ENCODE measurements around the gene BCAR3.
"Not testable (repeated sequence)": the region's sequence is repeated elsewhere in the genome, so short reads cannot be mapped to it uniquely, and the experiment has no call there.

Gene BCAR3

DNA sequence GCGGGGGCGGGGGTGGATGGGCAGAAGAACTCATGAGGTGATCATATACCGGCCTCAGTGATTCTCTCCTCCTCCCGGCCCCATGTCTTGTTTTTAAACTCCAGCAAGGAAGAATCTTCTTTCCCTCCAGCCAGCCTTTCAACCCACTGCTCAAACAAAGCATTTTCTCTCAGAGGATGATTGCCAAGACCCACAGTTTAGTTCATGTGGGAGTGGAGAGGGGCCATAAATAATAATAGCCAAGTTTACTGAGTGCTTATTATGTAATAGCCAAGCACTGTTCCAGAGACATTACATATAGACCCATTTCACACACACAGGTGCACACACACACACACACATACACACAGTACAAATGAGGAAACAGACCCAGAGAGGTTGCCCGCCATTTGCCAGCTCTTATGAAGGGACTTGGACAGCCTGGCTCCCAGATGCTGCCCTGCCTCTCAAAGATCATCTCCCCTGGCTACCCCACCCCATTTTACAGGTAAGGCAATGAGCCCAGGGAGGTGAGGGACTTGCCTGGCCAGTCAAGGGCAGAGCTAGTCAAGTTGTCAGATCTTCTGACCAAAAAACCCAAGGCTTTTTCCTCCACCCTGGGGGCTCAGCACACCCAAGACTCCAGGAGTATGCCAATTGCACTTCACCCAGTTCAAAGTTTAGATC lies 18.0 kb upstream of the BCAR3 start:
- no peak overlapping the region for H3K9ac ChIP-seq (ENCODE audit: low read length)
- H2BK15ac ChIP-seq (ENCODE audit: low read depth, poor library complexity, severe bottlenecking): no peak overlapping the region
- no peak overlapping the region for H2BK5ac ChIP-seq (ENCODE audit: low read depth, low read length, poor library complexity, severe bottlenecking)
- no peak overlapping the region for H4K91ac ChIP-seq (ENCODE audit: low read length)
- WGBS: 98% methylated on average over 5 of the region's 5 CpGs
- H3K79me1 ChIP-seq (replicated peaks; ENCODE audit: low read length, poor library complexity, severe bottlenecking): no peaks in the 10 kb centered on the region
- H2AK5ac ChIP-seq (ENCODE audit: low read length, severe bottlenecking): no peak overlapping the region
- no peaks in the 10 kb centered on the region for H3K9me3 ChIP-seq (ENCODE audit: control insufficient read depth, low read length)
- no peak overlapping the region for H2AFZ ChIP-seq (ENCODE audit: low read depth, low read length)
- H2BK120ac ChIP-seq (ENCODE audit: low read depth, low read length): no peak overlapping the region
- no peak overlapping the region for H3K4ac ChIP-seq (ENCODE audit: low read depth in 1 of 2, low read length in 2 of 2)
- H3K4me3 ChIP-seq (ENCODE audit: insufficient read depth in 1 of 2, low read depth in 1 of 2, low read length in 2 of 2): no peak overlapping the region
- no peak overlapping the region for H3K14ac ChIP-seq (ENCODE audit: low read length in 2 of 2)
- no peaks in the 10 kb centered on the region for H3K36me3 ChIP-seq (ENCODE audit: control insufficient read depth in 1 of 2, insufficient read depth in 2 of 2, low read depth in 1 of 2, low read length in 2 of 2)
- peaks cover 22% of the 10 kb centered on the region for H3K4me1 ChIP-seq (ENCODE audit: control insufficient read depth, insufficient read depth, low read depth, low read length)
- H3K27me3 ChIP-seq (ENCODE audit: control insufficient read depth in 1 of 2, insufficient read depth in 1 of 2, low read length in 2 of 2): no peaks in the 10 kb centered on the region
- H3K4me2 ChIP-seq (ENCODE audit: low read length, poor library complexity, severe bottlenecking): no peak overlapping the region
- no peak overlapping the region for H2BK12ac ChIP-seq (ENCODE audit: low read length in 2 of 2)
- no peak overlapping the region for H3K27ac ChIP-seq (ENCODE audit: low read length, poor library complexity, severe bottlenecking)
- no peak overlapping the region for H3K18ac ChIP-seq (ENCODE audit: low read depth in 1 of 2, low read length in 2 of 2)
- H3K23ac ChIP-seq (ENCODE audit: low read length in 2 of 2): no peak overlapping the region
- no peak for DNase-seq
- no peak overlapping the region for H4K8ac ChIP-seq (ENCODE audit: low read length)

DNA sequence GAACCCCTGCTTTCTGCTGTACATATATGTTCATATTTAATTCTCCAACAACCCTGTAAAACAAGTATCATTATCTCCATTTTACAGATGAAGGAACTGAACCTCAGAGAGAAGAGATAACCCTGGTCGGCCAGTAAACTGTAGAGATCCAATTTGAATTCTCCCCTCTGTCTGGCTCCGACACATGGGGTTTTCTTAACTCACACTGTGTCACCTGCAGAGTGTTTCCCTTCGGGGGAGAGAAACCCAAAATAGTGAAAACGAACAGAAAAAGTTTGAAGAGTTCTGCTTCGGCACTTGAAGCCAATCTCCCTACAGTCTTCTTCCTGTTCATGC lies 17.4 kb upstream of the BCAR3 start:
- Histone ChIP-seq H3K9me3 (ENCODE audit: control insufficient read depth, low read length) (no peaks in the 10 kb centered on the region), H3K4me1 (ENCODE audit: control insufficient read depth, insufficient read depth, low read depth, low read length) (peaks cover 24% of the 10 kb centered on the region), H3K27me3 (ENCODE audit: control insufficient read depth in 1 of 2, insufficient read depth in 1 of 2, low read length in 2 of 2) (no peaks in the 10 kb centered on the region), H2BK120ac (ENCODE audit: low read depth, low read length) (no peak overlapping the region), H3K18ac (ENCODE audit: low read depth in 1 of 2, low read length in 2 of 2) (no peak overlapping the region), H3K4me3 (ENCODE audit: insufficient read depth in 1 of 2, low read depth in 1 of 2, low read length in 2 of 2) (no peak overlapping the region), H2BK12ac (ENCODE audit: low read length in 2 of 2) (no peak overlapping the region), H4K91ac (ENCODE audit: low read length) (no peak overlapping the region), H3K36me3 (ENCODE audit: control insufficient read depth in 1 of 2, insufficient read depth in 2 of 2, low read depth in 1 of 2, low read length in 2 of 2) (no peaks in the 10 kb centered on the region), H2BK5ac (ENCODE audit: low read depth, low read length, poor library complexity, severe bottlenecking) (no peak overlapping the region), H2AFZ (ENCODE audit: low read depth, low read length) (no peak overlapping the region), H3K9ac (ENCODE audit: low read length) (no peak overlapping the region), H3K14ac (ENCODE audit: low read length in 2 of 2) (no peak overlapping the region), H3K4me2 (ENCODE audit: low read length, poor library complexity, severe bottlenecking) (no peak overlapping the region), H4K8ac (ENCODE audit: low read length) (no peak overlapping the region), H3K4ac (ENCODE audit: low read depth in 1 of 2, low read length in 2 of 2) (no peak overlapping the region), H3K23ac (ENCODE audit: low read length in 2 of 2) (no peak overlapping the region), H2BK15ac (ENCODE audit: low read depth, poor library complexity, severe bottlenecking) (no peak overlapping the region), H3K79me1 (replicated peaks; ENCODE audit: low read length, poor library complexity, severe bottlenecking) (no peaks in the 10 kb centered on the region), H3K27ac (ENCODE audit: low read length, poor library complexity, severe bottlenecking) (no peak overlapping the region), H2AK5ac (ENCODE audit: low read length, severe bottlenecking) (peak overlapping the region; percentile 17)
- no peak for DNase-seq
- 91% methylated on average over 5 of the region's 5 CpGs for WGBS

DNA sequence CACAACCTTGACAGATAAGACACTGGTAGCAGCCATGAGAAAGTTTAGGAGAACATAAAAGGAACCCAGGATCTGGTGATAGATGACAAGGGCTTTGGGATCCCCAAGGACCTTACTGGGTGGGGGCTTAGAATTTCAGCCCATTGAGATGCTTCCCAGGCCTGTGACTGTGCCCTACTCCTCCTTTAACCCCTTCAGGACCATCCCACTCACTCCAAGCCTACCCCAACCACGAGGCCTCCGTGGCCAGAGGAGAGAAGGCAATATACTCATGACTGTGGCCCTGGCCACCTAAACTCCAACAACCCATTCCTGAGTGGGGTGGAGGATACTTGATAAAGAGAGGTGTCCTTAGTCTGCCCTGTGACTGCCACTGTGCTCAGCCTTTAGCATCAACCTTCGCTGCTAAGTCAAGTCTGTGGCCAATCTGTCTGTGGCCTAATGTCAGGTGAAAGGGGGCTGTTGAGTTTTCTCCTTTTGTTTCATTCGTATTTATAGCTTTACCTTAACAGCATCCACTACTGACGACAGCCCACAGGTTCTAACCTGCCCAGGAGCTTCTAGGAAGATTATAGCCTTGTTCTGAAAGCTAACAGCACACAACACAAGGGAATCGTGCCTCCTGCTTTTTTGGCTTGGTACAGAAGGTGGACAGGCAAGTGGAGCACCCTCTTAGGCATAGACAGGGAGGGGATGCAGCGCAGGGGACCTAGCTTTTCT lies 16.9 kb upstream of the BCAR3 start:
- no peak overlapping the region for H2BK120ac ChIP-seq (ENCODE audit: low read depth, low read length)
- H3K27ac ChIP-seq (ENCODE audit: low read length, poor library complexity, severe bottlenecking): no peak overlapping the region
- no peaks in the 10 kb centered on the region for H3K36me3 ChIP-seq (ENCODE audit: control insufficient read depth in 1 of 2, insufficient read depth in 2 of 2, low read depth in 1 of 2, low read length in 2 of 2)
- peaks cover 27% of the 10 kb centered on the region for H3K4me1 ChIP-seq (ENCODE audit: control insufficient read depth, insufficient read depth, low read depth, low read length)
- H3K23ac ChIP-seq (ENCODE audit: low read length in 2 of 2): no peak overlapping the region
- no peak overlapping the region for H3K4me2 ChIP-seq (ENCODE audit: low read length, poor library complexity, severe bottlenecking)
- no peaks in the 10 kb centered on the region for H3K79me1 ChIP-seq (replicated peaks; ENCODE audit: low read length, poor library complexity, severe bottlenecking)
- H4K8ac ChIP-seq (ENCODE audit: low read length): no peak overlapping the region
- H3K18ac ChIP-seq (ENCODE audit: low read depth in 1 of 2, low read length in 2 of 2): no peak overlapping the region
- H3K9me3 ChIP-seq (ENCODE audit: control insufficient read depth, low read length): no peaks in the 10 kb centered on the region
- H3K27me3 ChIP-seq (ENCODE audit: control insufficient read depth in 1 of 2, insufficient read depth in 1 of 2, low read length in 2 of 2): no peaks in the 10 kb centered on the region
- H3K14ac ChIP-seq (ENCODE audit: low read length in 2 of 2): no peak overlapping the region
- peak overlapping the region; percentile 28 for H2BK15ac ChIP-seq (ENCODE audit: low read depth, poor library complexity, severe bottlenecking)
- no peak overlapping the region for H3K4ac ChIP-seq (ENCODE audit: low read depth in 1 of 2, low read length in 2 of 2)
- H2BK5ac ChIP-seq (ENCODE audit: low read depth, low read length, poor library complexity, severe bottlenecking): no peak overlapping the region
- no peak overlapping the region for H2AFZ ChIP-seq (ENCODE audit: low read depth, low read length)
- 86% methylated on average over 6 of the region's 7 CpGs for WGBS
- H3K9ac ChIP-seq (ENCODE audit: low read length): no peak overlapping the region
- no peak overlapping the region for H2BK12ac ChIP-seq (ENCODE audit: low read length in 2 of 2)
- no peak overlapping the region for H4K91ac ChIP-seq (ENCODE audit: low read length)
- peak overlapping the region; percentile 5 for H2AK5ac ChIP-seq (ENCODE audit: low read length, severe bottlenecking)
- no peak overlapping the region for H3K4me3 ChIP-seq (ENCODE audit: insufficient read depth in 1 of 2, low read depth in 1 of 2, low read length in 2 of 2)
- DNase-seq: no peak

DNA sequence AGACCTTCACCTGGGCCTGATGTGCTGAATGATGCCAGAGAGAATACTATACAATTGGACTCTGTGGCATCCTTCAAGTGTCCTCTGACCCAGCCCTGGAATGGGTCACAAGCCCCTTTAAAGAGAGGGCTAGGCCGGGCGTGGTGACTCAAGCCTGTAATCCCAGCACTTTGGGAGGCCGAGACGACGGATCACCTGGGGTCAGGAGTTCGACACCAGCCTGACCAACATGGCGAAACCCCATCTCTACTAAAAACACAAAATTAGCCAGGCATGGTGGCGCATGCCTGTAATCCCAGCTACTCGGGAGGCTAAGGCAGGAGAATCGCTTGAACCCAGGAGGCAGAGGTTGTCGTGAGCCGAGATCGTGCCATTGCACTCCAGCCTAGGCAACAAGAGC lies 15.9 kb upstream of the BCAR3 start:
- not testable (repeated sequence) for DNase-seq; H3K79me1 ChIP-seq (replicated peaks; ENCODE audit: low read length, poor library complexity, severe bottlenecking); H3K27me3 ChIP-seq (ENCODE audit: control insufficient read depth in 1 of 2, insufficient read depth in 1 of 2, low read length in 2 of 2); H3K14ac ChIP-seq (ENCODE audit: low read length in 2 of 2); H2BK5ac ChIP-seq (ENCODE audit: low read depth, low read length, poor library complexity, severe bottlenecking); H3K23ac ChIP-seq (ENCODE audit: low read length in 2 of 2); H3K9me3 ChIP-seq (ENCODE audit: control insufficient read depth, low read length); H2BK120ac ChIP-seq (ENCODE audit: low read depth, low read length); H3K9ac ChIP-seq (ENCODE audit: low read length); H3K27ac ChIP-seq (ENCODE audit: low read length, poor library complexity, severe bottlenecking); H3K18ac ChIP-seq (ENCODE audit: low read depth in 1 of 2, low read length in 2 of 2); H3K36me3 ChIP-seq (ENCODE audit: control insufficient read depth in 1 of 2, insufficient read depth in 2 of 2, low read depth in 1 of 2, low read length in 2 of 2); H2AK5ac ChIP-seq (ENCODE audit: low read length, severe bottlenecking); H2AFZ ChIP-seq (ENCODE audit: low read depth, low read length); H4K91ac ChIP-seq (ENCODE audit: low read length); H3K4me2 ChIP-seq (ENCODE audit: low read length, poor library complexity, severe bottlenecking); H3K4me3 ChIP-seq (ENCODE audit: insufficient read depth in 1 of 2, low read depth in 1 of 2, low read length in 2 of 2); H3K4ac ChIP-seq (ENCODE audit: low read depth in 1 of 2, low read length in 2 of 2); H2BK12ac ChIP-seq (ENCODE audit: low read length in 2 of 2); H4K8ac ChIP-seq (ENCODE audit: low read length)
- 92% methylated on average over 13 of the region's 13 CpGs for WGBS
- Histone ChIP-seq H2BK15ac (ENCODE audit: low read depth, poor library complexity, severe bottlenecking) (peak overlapping the region; percentile 37), H3K4me1 (ENCODE audit: control insufficient read depth, insufficient read depth, low read depth, low read length) (peaks cover 30% of the 10 kb centered on the region)

All from mesenchymal stem cell (in vitro differentiated cells and primary cell).